Common myeloid progenitor, CD34-positive (primary cell): ENCODE data around the gene IRF3.

Experiments used
- CTCF ChIA-PET: fragments of 350-600 bp; sonication (Branson Sonifier 250); formaldehyde crosslinking; loops from one replicate; lab custom pipeline; 2021; ENCODE audit warnings: antibody characterized with exemption; lab: Charles Lee
- POLR2A ChIA-PET: fragments of 350-600 bp; sonication (Branson Sonifier 250); formaldehyde crosslinking; loops from one replicate; lab custom pipeline; 2021; ENCODE audit warnings: antibody characterized with exemption; lab: Charles Lee
- DNase-seq, 3 donors: peaks; one replicate each; pipeline versions ENCODE4 v3.0.0 to v3.0.0-alpha.2; 2013
- H3K27ac ChIP-seq, 2 experiments: 1 replicate in 1 of 2; 2 replicates in 1 of 2; pipeline ENCODE4 v1.7.0; 2013; ENCODE audit warnings: inconsistent platforms in 2 of 2, low read length in 2 of 2, mild to moderate bottlenecking in 2 of 2, low read depth in 1 of 2, moderate library complexity in 1 of 2; ENCODE audit not compliant: severe bottlenecking in 2 of 2, insufficient read depth in 1 of 2, poor library complexity in 1 of 2
- H3K27me3 ChIP-seq, 5 experiments: replicated peaks in 2 of 5; 1 replicate in 3 of 5; 2 replicates in 2 of 5; pipeline versions ENCODE4 v1.6.1 to v1.7.0; 2013; ENCODE audit warnings: low read length in 4 of 5, mild to moderate bottlenecking in 2 of 5, moderate library complexity in 2 of 5, inconsistent platforms in 1 of 5; ENCODE audit not compliant: insufficient read depth in 5 of 5, control insufficient read depth in 4 of 5
- H3K36me3 ChIP-seq, 4 experiments: 1 replicate in 2 of 4; 2 replicates in 2 of 4; pipeline versions ENCODE4 v1.6.1 to v1.7.0; 2013; ENCODE audit warnings: low read length in 3 of 4, control low read depth in 1 of 4, mild to moderate bottlenecking in 1 of 4; ENCODE audit not compliant: control insufficient read depth in 4 of 4, insufficient read depth in 4 of 4
- H3K4me1 ChIP-seq, 4 experiments: 1 replicate in 3 of 4; 2 replicates in 1 of 4; pipeline versions ENCODE4 v1.6.1 to v1.7.1; 2013; ENCODE audit warnings: low read length in 3 of 4, mild to moderate bottlenecking in 3 of 4, control low read depth in 1 of 4, inconsistent platforms in 1 of 4, moderate library complexity in 1 of 4; ENCODE audit not compliant: control insufficient read depth in 4 of 4, insufficient read depth in 4 of 4; ENCODE audit errors: control extremely low read depth in 1 of 4
- H3K4me3 ChIP-seq, 7 experiments: 1 replicate in 4 of 7; 2 replicates in 3 of 7; pipeline versions ENCODE4 v1.5.1 to v1.7.0; 2013; ENCODE audit warnings: mild to moderate bottlenecking in 7 of 7, low read length in 6 of 7, moderate library complexity in 6 of 7, inconsistent platforms in 2 of 7, low read depth in 2 of 7, control low read depth in 1 of 7; ENCODE audit not compliant: insufficient read depth in 4 of 7, control insufficient read depth in 1 of 7; ENCODE audit errors: extremely low read depth in 1 of 7
- H3K9me3 ChIP-seq, 5 experiments: 1 replicate in 4 of 5; 2 replicates in 1 of 5; pipeline versions ENCODE4 v1.6.1 to v1.7.1; 2013; ENCODE audit warnings: low read length in 4 of 5, mild to moderate bottlenecking in 2 of 5, inconsistent platforms in 1 of 5, low read depth in 1 of 5, moderate library complexity in 1 of 5; ENCODE audit not compliant: control insufficient read depth in 4 of 5, insufficient read depth in 2 of 5; ENCODE audit errors: control extremely low read depth in 1 of 5
- WGBS: methylation state at CpG from one replicate; pipeline ENCODE4 v1.1.5; 2013; ENCODE audit not compliant: insufficient coverage; 5-methylcytosine and 5-hydroxymethylcytosine counted together

Gene IRF3

DNA sequence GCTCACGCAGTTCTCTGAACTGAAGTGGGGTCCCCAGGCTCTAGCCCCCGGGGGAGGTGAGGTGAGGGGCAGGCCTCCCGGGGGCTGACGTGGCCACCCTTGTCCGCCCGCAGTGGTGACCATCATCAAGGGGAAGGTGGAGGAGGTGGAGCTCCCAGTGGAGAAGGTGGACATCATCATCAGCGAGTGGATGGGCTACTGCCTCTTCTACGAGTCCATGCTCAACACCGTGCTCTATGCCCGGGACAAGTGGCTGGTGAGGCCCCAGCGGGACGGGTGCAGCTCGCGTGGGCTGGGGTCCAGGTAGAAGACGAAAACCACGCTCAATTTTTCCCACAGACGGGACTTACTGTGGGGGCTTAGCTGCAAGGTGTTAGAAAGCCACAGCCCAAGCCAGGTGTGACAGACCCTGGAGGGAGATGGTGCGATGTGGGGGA lies 18.2 kb upstream of the IRF3 start:
- Histone ChIP-seq H3K27ac (no peak overlapping the region), H3K4me1 (peaks cover 0 to 38% (median 32%) of the 10 kb centered on the region in 4 experiments), H3K36me3 (peaks cover 9 to 70% (median 41%) of the 10 kb centered on the region in 4 experiments), H3K9me3 (no peaks in the 10 kb centered on the region), H3K27me3 (no peaks in the 10 kb centered on the region), H3K4me3 (no peak overlapping the region)
- DNase-seq: no peak
- POLR2A ChIA-PET: interaction anchor here (1.2 kb wide), 1 partner anchor 83 kb away, joined by 3 read pairs; the partner anchor contains the start of gene AP2A1
- CTCF ChIA-PET: no interaction called here
- 98% methylated on average over 14 of the region's 18 CpGs for WGBS

- ChIA-PET POLR2A (no interaction called here), CTCF (interaction anchor here (1.0 kb wide), 1 partner anchor 81 kb away, joined by 3 read pairs; the partner anchor contains the start of gene TSKS)
These were observed 16.6 kb upstream of the IRF3 start for GRCh38 chr19:49682274-49682673.

GRCh38 chr19:49681830-49682229 lies 16.2 kb upstream of the IRF3 start:
- ChIA-PET CTCF (interaction anchor here (0.5 to 1.3 kb wide), 4 partner anchors 9 to 289 kb away, joined by 3 to 6 read pairs (median 4); partner anchors contain the start of genes CPT1C and TSKS), POLR2A (no interaction called here)
- H3K27me3 ChIP-seq: no peaks in the 10 kb centered on the region
- no peak overlapping the region for H3K4me3 ChIP-seq
- peaks cover 9 to 51% (median 33%) of the 10 kb centered on the region in 4 experiments for H3K36me3 ChIP-seq
- no peaks in the 10 kb centered on the region for H3K9me3 ChIP-seq
- H3K4me1 ChIP-seq: peaks cover 4 to 29% (median 29%) of the 10 kb centered on the region in 4 experiments
- no peak for DNase-seq
- 99% methylated on average over 16 of the region's 19 CpGs for WGBS
- H3K27ac ChIP-seq: no peak overlapping the region

More at GRCh38 chr19:49682274-49682673, 16.6 kb upstream of the IRF3 start:
- H3K4me3 ChIP-seq: no peak overlapping the region
- no peaks in the 10 kb centered on the region for H3K9me3 ChIP-seq
- no peaks in the 10 kb centered on the region for H3K27me3 ChIP-seq
- 99% methylated on average over 8 of the region's 8 CpGs for WGBS
- no peak overlapping the region for H3K27ac ChIP-seq
- H3K36me3 ChIP-seq: peaks cover 9 to 56% (median 35%) of the 10 kb centered on the region in 4 experiments
- DNase-seq: no peak
- peaks cover 4 to 33% (median 32%) of the 10 kb centered on the region in 4 experiments for H3K4me1 ChIP-seq

DNA sequence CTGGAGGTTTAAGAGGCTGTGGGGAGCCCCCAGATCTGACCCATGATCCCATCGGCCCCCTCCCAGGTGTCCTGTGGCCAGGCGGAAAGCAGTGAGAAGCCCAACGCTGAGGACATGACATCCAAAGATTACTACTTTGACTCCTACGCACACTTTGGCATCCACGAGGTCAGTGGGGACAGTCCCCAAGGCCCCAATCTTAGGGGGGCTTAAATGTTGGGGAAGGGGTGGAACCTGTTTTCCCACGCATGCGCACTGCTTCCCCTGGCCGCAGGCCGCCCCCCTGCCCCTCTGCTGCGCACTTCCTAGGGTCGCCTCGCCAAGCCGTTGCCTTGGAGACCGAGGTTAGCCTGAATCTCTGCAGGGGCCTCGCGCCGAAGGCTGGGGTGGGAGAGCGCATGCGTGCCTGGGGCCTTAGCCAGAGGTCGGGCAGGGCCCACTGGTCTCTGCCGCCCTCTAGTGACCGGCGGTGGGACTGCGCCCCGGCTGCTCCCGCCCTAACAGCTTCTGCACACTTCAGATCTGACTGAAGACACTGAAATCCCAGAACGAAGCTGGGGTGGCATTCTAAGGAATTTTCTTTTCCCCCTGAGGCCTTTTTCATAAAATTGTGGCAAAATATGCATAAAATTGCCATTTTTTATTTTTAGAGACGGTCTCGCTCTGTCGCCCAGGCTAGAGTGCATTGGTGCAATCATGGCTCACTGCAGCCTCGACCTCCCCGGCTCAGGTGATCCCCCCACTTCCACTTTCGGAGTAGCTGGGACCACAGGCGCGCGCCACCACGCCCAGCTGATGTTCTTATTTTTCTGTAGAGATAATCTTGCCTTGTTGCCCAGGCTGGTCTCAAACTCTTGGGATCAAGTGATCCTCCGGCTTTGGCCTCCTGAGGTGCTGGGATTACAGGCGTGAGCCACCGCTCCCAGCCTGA lies 15.0 kb upstream of the IRF3 start:
- CTCF ChIA-PET: interaction anchor here (0.5 to 1.6 kb wide), 12 partner anchors 9 to 288 kb away, joined by 3 to 6 read pairs (median 3); partner anchors contain the start of genes ADM5 and CPT1C
- POLR2A ChIA-PET: no interaction called here
- no peak overlapping the region for H3K4me3 ChIP-seq
- H3K9me3 ChIP-seq: no peaks in the 10 kb centered on the region
- 43% methylated on average over 37 of the region's 40 CpGs for WGBS
- peak overlapping the region in 1 of 2 experiments; percentile 71 for H3K27ac ChIP-seq
- H3K4me1 ChIP-seq: peaks cover 4 to 34% (median 33%) of the 10 kb centered on the region in 4 experiments
- peaks cover 9 to 42% (median 28%) of the 10 kb centered on the region in 4 experiments for H3K36me3 ChIP-seq
- no peaks in the 10 kb centered on the region for H3K27me3 ChIP-seq
- peak; percentile 82 to 92 (median 86) for DNase-seq

DNA sequence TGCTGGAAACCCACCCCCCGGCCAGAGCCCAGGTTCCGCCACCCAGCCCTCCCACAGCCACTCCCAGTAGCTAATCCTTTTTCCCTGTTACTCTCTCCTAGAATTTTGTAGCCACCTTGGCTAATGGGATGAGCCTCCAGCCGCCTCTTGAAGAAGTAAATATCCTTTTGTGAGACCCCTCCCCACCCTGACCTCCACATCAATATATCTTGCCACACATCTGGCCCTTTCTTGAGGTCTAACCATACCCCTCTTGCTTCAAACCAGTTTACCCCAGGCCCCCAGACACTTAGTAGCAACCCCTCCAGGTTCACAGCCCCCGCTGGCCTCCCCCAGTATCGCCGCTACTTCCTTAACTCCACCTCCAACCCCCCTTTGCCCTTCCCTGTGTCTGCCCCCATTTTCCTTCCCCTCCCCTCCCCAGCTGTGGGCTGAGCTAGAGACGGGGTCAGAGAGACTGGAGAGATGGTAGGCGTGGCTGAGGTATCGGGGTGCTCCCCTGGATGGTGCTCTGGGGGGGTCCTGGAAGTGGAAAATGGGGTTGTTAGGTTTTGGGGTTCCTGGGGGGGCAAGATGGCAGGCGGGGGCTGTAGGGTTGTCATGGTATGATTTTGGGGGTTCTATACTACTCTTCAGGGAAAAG lies 14.2 kb upstream of the IRF3 start:
- 84% methylated on average over 4 of the region's 10 CpGs for WGBS
- H3K9me3 ChIP-seq: no peaks in the 10 kb centered on the region
- H3K4me3 ChIP-seq: peak overlapping the region in 1 of 7 experiments; percentile 23
- peaks cover 4 to 34% (median 33%) of the 10 kb centered on the region in 4 experiments for H3K4me1 ChIP-seq
- POLR2A ChIA-PET: interaction anchor here (1.2 kb wide), 1 partner anchor 39 kb away, joined by 4 read pairs; the partner anchor contains the start of gene RRAS
- no peak for DNase-seq
- peak overlapping the region in 1 of 2 experiments; percentile 71 for H3K27ac ChIP-seq
- CTCF ChIA-PET: interaction anchor here (1.1 to 1.8 kb wide), 6 partner anchors 9 to 204 kb away, joined by 3 to 8 read pairs (median 6); partner anchors contain the start of gene ADM5
- peaks cover 9 to 34% (median 22%) of the 10 kb centered on the region in 4 experiments for H3K36me3 ChIP-seq
- H3K27me3 ChIP-seq: no peaks in the 10 kb centered on the region

- no peak for DNase-seq
- H3K4me3 ChIP-seq: peak overlapping the region in 1 of 7 experiments; percentile 8
- H3K4me1 ChIP-seq: peaks cover 4 to 34% (median 33%) of the 10 kb centered on the region in 4 experiments
- no peaks in the 10 kb centered on the region for H3K27me3 ChIP-seq
- ChIA-PET CTCF (interaction anchor here (0.9 to 2.1 kb wide), 14 partner anchors 8 to 203 kb away, joined by 3 to 8 read pairs (median 4); partner anchors contain the start of genes ADM5 and SCAF1), POLR2A (interaction anchor here (1.2 kb wide), 1 partner anchor 39 kb away, joined by 4 read pairs; the partner anchor contains the start of gene RRAS)
- peaks cover 7 to 27% (median 17%) of the 10 kb centered on the region in 4 experiments for H3K36me3 ChIP-seq
- 84% methylated on average over 7 of the region's 12 CpGs for WGBS
- no peaks in the 10 kb centered on the region for H3K9me3 ChIP-seq
- H3K27ac ChIP-seq: peak overlapping the region in 1 of 2 experiments; percentile 71
These were observed 13.5 kb upstream of the IRF3 start for GRCh38 chr19:49678985-49679770.
